Measurements from ENCODE around the gene KDM4B.

GRCh38 chr19:5120833-5121232 is 151.9 kb downstream of the KDM4B start:
- TF ChIP-seq POLR2A (IDR thresholded peaks at IDR 0.05; ENCODE audit: low read depth), result no peak
- TF ChIP-seq CTCF (IDR thresholded peaks at IDR 0.05), result no peak

Data from esophagus muscularis mucosa (tissue), 3 donors.